OCI-M1 (cell line): ENCODE measurements around the gene CHMP1B.
"Not testable (repeated sequence)": the region's sequence is repeated elsewhere in the genome, so short reads cannot be mapped to it uniquely, and the experiment has no call there.

Experiments
- DNase-seq: peaks from one replicate; lab custom pipeline; 2025; lab: John Stamatoyannopoulos, UW

CHMP1B gene

DNA sequence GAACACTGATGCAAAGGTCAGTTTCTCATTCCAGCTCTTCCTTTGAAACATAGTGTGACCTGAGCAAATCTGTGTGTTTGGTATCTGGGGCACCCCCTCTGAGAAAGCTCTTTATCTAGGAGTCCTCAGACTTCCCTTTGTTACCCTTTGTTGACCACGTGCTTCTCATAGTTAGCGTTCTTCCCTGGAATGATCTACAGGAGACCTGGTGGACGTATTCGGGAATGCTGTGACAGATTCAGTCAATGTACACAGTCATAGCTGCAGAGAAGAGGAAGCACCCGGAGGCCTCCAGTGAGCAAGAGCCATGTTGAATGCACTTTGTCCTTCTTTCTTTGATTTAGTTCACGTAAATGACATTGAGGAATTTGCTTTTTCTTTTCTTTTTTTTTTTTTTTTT lies 10.7 kb upstream of the CHMP1B start:
- DNase-seq, result no peak

DNA sequence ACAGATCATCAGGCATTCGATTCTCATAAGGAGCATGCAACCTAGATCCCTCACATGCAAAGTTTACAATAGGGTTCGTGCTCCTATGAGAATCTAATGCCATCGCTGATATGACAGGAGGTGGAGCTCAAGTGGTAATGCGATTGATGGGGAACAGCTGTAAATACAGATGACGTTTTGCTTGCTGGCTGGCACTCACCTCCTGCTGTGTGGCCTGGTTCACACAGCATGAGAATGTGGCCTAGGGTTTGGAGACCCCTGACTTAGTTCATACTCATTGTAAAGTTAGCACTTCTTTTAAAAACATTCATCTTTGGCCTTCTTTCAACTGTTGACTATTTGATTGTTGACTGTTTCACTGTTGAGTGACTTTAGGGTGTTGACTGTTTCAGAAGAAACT lies 8.7 kb upstream of the CHMP1B start:
- DNase-seq, result no peak

DNA sequence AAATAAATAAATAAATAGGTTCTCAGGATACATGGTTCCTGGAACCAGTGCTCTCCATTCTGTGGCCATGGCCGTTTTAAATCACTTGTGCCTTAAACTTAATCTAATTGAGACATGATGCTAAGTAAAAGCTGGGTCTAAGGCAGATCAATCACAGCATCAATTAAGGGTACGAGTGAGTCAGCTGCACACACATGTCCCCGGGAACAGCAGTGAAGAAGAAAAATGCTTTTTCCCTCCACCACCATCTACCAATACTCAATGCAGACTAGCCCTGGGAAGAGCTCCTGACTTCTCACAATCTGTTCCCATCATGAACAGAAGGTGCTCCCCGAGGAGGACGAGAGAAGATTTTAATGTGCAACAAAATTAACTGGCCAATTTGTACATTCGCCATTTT lies 6.8 kb upstream of the CHMP1B start:
- no peak for DNase-seq

DNA sequence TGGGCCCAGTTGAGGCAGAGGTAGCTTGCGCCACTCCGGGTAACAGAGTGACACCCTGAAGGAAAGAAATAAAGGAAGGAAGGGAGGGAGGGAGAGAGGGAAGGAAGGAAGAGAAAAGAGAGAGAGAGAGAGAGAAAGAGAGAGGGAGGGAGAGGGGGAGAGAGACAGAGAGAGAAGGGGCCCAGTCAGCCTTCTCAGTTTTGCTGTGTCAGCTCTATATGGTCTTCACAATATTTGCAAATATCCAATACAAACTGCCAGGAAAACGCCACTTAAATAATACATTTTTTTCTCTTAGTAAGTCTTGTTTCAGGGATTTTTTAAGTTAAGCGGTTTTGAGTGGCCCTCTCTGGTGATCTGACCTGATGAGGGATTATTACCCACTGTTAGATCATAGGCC lies 5.6 kb upstream of the CHMP1B start:
- no peak for DNase-seq

DNA sequence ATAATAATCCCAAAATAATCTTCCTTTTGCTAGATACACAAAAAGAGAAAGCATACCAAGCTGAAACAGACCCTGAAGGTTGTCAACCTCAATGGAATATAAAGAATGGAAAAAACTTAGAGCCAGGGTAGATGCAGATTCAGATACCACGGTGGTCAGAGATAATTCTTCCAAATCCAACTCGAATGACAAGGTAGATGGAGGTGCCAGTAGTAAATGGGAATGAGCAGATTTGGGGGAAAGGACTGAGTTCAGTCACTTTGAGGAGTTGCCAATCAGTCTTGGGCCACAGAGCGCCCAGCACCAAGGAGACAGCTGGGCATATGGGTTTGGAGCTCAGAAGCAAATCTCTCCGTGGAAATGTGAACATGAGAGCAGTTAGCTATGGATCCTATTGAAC lies 3.4 kb upstream of the CHMP1B start:
- no peak for DNase-seq

DNA sequence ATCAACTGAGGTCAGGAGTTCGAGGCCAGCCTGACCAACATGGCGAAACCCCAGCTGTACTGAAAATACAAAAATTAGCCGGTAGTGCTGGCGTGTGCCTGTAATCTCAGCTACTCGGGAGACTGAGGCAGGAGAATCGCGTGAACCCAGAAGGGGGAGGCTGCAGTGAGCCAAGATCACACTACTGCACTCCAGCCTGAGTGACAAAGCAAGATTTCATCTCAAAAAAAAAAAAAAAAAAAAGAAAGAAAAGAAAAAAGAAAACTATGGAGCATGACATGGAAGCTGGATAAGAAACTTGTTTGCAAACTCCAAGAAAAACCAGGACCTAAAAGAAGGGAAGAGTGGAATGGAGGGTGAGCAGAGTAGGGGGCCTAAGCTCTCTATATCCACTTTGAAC lies 1.9 kb upstream of the CHMP1B start:
- DNase-seq, result no peak

DNA sequence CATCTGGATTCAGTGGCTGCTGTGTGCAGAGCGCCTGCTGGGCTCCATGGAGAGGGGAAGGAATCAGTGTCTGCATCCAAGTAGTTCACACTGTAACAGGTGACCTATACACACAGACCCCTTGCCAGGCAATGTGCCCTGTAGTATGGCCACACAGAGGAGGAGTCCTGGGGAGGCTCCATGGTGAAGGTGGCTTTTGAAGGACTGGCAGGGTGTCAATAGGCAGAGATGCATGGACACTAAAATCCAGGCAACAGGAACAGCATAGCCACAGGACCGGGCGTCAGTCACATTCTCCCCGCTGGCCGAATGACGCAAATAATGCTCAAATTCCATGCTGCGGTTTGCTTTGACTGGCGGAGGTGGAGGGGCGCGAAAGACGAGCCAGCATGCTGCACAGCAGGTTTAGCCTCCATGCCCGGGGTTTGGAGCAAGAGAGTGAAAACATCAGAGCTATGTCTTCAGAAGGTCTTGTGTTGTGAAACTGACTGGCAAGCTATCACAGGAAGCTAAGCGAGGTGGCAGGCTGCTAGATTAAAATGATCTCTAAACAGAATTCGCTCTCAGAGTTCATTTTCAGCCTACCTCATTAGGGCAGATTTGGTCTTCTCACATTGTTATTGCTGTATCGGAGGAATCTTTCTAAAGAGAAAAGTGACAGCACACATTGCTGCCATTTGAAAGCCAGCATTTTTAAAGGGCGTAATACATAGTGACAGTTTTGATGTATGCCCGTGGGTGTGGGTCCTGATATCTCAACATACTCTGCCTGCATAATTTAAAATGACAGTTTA lies 1.2 kb upstream of the CHMP1B start:
- peak; percentile 84 for DNase-seq

DNA sequence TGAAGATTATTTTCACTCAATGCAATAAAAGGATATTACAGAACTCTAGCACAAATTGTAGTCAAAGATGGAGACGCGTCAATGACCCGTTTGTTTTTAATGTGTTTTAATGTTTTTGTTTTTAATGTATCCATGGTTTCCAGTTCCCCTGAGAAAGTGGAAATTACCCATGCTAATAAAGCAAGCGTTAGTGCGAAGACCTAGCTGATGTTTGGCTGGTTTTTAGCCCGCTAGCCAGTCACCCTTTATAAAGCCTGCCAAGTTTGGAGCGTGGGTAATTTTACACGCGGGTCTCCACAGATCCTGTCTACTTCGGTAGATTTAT lies 430 bp upstream of the CHMP1B start:
- no peak for DNase-seq

DNA sequence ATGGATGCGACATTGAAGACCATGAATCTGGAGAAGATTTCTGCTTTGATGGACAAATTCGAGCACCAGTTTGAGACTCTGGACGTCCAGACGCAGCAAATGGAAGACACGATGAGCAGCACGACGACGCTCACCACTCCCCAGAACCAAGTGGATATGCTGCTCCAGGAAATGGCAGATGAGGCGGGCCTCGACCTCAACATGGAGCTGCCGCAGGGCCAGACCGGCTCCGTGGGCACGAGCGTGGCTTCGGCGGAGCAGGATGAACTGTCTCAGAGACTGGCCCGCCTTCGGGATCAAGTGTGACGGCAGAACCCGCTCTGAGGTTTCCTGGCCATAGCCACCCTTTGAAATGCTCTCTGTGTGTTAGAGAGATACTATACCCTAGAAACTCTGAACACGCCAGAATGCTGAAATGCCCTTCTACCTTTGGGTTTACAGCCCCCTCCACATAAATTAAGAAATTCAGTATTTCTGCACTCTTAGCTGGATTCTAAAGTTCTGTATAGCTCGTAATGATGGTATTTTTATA lies 659 bp downstream of the CHMP1B start:
- DNase-seq, result peak; percentile 70

DNA sequence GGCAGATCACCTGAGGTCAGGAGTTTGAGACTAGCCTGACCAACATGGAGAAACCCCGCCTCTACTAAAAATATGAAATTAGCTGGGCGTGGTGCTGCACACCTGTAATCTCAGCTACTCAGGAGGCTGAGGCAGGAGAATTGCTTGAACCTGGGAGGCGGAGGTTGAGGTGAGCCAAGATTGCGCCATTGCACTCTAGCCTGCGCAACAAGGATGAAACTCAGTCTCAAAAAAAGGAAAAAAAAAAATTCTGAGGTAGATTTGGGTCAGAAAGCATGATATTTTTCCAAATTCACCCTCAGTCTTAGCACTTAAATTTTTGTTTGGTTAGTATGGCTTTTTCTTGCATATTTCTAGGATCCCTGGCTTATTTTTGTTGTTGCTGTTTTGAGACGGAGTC lies 3.3 kb downstream of the CHMP1B start:
- not testable (repeated sequence) for DNase-seq

DNA sequence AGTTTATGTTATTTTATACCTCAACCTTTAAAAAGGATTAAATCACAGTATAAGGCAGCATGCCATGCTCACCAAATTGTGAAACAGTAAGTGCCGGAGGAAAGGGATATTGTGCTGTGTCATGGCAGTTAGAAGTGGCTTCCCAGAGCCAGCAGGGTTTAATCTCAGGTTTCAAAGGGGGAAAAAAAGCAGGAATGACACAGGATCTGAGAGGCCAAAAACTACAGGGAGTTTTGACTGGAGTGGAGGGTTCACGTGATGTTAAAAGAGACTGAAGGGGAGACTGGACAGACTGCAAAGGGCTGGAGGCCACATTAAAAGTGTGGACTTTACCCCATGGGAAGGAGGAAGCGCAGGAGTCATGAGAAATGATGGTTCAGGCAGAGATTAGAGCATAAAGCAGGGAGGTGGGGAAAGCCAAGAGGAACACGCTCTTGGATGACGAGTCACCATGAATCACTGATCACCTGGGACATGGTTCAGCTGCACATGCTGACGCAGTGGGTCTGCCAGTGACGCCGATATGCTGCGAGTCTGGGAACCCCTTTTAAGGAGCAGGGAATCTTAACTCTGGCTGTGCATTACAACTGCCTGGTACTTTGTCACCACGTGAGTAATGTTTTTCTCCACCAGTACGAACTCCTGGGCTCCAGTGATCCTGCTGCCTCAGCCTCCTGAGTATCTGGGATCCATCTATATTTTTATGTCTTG lies 6.1 kb downstream of the CHMP1B start:
- peak; percentile 24 for DNase-seq

DNA sequence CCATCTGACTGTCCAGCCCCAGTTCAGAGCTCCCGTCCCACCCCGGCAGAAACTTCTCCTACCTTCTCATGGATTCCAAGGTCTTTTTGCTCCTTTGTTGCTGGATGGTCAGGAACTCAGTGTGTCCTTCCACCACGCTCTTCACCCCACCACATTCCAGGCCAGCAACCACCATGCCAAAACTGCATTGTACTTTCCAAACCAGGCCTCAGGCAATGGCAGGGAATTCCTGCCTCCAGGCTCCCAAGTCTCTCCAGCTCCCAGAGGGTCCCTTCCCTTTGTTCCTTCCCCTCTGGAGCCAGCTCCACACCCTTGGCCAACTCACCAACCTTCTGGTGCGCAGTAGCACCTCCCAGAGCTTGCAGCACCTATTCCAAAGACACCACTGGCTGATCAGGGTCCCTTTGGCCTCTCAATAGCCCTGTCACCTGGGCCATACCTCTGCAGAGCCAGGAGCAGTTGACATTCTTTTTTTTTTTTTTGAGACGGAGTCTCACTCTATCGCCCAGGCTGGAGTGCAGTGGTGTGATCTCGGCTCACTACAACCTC lies 8.1 kb downstream of the CHMP1B start:
- DNase-seq, result no peak

DNA sequence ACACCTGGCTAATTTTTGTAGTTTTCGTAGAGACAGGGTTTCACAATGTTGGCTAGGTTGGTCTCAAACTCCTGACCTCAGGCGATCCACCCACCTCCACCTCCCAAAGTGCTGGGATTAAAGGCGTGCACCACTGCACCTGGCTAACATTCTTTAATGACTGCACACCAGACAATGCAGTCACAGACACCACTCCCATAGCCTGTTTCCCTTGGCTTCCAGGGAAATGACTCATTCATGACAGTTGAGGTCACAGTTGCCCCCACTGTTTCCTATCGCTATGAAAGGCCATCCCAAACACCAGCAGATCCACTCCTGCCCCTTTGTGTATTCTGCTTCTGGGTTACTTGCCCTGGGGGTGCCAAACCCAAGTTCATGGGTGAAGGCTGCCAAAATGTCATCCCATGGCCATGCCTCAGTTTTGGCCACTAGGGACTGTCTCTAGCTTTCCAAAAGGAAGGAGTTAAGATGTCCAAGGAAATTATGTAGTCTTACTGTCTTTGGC lies 8.7 kb downstream of the CHMP1B start:
- DNase-seq, result no peak

DNA sequence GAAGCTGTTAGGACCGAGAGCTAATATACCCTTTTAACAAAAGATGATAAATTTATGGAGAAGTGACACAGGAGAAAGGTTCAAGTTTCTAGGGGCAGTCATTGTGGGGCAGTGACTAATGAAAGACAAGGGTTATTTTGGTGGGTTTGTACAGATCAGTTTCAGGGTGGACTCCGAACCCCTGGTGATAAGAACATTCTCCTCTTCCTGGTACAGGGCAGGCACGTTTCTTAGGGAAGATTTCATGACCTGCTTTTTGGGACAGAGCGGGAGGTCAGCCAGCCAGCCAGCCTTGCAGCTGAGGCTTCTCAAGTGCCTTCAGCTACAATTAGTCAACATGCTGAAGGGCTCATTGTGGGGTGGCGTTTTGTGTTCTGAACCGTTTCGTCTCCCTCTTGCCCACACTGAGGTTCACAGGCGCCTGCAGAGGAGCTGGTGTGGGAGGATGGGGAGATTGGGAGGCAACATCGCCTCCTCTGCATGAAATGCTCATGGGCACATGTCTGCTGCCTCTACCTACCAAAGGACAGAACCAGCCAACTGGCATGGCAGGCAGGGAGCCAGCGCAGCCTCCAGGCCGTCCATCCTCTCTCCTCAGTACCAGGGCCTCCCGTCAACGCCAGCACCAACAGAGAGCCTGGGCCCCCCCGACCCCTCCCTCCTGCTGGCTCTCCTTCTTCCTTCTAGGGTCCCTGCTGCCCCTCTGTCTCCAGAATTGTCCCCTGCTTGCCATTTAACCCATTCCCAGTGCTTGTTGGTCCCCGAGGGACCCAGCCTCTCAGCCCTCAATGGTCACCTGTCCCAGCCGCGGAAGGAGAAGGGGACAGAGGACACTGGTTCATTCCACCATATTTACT lies 9.6 kb downstream of the CHMP1B start:
- no peak for DNase-seq

DNA sequence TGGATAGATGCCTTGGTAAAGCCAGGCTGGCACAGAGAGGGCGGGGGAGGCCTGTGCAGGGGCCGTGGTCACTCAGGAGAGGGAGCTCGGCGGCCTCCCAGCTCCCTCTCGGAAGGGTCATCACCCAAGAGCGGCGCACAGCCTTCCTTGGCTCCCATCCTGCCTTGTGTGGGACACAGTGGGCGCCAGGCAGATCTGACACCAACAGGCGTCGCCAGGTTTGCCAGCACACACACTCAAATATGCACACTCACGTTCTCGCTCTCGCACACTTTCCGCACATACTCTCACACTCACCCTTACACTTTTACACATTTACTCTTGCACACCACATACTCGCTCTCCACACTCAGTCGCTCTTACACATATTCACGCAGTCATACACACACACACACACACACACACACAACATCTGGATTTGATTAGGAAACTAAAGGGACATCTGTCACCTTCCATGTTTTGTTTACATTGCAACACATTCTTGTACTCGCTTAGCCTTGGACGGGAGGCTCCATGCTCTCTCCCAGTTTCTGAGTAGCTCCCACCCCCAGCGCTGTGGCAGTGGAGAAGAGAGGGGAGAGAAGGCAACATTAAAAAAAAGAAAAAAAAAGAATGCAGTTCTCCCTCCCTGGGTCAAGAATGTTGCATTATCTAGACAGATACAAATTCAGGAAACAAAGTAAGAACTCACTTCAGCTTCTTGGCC lies 10.5 kb downstream of the CHMP1B start:
- no peak for DNase-seq

DNA sequence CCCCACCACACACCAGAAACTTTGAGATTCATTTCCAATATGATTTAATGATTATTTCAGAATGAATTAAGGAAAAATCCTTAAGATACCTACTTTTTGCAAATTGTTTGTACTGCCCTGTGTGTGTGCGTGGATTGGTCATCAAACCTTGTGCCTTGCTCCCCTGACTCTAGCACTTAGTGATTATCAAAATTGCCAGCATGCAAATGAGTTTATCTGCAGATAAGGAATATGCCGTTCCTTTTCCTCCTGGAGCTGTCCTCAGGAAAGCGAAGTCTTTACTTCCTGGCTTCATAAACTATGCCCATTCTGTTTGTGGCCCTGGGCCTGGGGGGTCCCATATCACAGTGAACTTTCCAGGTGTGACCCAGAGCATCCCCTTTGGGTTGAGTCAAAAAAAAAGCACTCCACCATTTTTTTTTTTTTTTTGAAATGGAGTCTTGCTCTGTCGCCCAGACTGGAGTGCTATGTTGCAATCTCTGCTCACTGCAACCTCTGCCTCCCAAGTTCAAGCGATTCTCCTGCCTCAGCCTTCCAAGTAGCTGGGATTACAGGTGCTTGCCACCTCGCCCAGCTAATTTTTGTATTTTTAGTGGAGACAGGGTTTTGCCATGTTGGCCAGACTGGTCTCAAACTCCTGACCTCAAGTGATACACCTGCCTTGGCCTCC lies 11.4 kb downstream of the CHMP1B start:
- no peak for DNase-seq

DNA sequence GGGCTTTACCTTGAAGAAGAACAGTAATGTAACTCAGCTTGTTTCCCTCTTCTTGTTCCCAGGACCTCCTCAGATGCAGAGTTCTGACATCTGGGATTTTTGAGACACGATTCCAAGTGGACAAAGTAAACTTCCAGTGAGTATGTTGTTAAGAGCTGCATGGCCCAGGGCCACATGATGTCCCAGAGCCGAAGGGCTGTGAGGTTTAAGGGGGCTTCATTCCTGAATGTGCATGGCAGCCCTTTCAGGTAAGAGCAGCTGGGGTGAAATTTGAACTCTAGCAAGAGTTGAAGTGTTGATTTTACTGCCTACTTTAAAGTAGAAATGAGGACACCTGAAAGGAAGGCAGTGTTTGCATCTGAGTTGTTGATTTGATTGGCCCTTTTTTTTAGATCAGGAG lies 13.3 kb downstream of the CHMP1B start:
- DNase-seq, result no peak

DNA sequence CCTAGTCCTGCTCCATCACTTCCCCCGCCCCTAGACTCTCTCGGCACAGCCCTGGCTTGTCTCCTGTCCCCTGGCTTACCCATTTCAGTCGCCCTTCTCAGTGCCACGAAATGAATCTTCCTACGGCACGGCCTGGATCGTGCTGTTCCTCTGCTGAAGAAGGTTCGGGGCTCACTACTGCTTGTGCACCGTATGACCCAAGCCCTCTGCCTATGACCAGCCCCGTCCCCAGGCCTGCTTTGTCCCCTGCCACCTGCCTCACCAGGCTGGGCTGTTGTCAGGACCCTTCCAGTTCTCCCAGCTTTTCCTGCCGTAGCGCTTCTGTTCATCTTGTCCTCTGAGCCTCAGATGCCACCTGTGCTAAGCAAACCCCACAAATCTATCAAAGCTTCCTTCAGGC lies 13.9 kb downstream of the CHMP1B start:
- no peak for DNase-seq

DNA sequence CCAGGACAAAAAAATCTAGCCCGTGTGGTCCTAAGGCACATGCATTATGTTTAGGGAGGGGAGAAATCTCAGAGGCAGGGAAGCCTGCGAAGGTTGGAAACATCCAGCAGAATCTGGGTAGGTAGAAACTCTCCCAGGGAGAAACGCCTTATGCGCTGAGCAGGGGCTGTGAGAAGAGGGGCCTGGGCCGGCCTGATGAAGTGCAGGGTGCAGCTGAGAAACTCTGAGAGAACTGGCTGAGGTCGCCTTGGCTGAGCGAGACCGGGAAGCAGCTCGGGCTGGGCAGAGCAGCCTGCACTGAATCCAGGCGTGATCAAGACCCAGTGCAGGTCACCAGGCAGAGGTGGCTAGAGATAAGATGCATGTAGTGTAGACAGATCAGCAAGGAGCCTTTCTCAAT lies 15.1 kb downstream of the CHMP1B start:
- DNase-seq, result no peak

DNA sequence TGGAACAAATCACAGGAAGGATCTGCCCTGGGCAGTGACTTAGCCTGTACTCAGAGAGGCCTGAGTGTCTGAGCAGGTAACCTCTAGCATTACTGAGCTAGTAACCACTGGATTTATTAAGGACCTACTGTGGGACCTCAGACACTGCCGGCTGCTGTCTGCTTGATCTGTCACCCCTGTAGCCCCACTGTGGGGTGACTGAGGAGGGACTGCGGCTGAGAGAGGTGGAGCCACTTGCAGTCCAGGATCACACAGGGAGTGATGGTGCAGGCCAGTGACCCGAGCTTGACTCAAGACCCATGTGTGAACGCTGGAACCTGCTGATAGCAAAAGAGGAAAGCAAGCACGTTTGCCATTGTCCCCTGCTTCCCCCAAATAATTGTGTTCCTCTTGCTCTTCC lies 15.6 kb downstream of the CHMP1B start:
- DNase-seq, result no peak

DNA sequence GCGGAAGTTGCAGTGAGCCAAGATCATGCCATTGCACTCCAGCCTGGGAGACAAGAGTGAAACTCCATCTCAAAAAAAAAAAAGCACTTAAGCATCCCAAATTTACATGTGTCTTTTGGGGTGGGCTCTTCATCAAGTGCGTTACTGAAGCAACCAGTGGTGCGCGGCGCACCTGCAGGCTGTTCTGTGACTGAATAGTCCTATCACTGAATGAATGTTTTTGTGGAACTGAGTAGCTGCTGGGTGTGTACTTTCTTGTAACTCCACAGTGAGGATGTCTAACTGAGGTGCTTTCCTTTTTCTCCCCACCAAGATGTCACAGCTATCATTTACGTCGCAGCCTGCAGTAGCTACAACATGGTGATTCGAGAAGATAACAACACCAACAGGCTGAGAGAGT lies 17.0 kb downstream of the CHMP1B start:
- DNase-seq, result no peak
